Endothelial cell of umbilical vein (primary cell): ENCODE data around the gene BCL2L2.

Source experiments
- EZH2 ChIP-seq: IDR thresholded peaks from 2 replicates; pipeline ENCODE4 v1.6.1; 2012; ENCODE audit warnings: borderline replicate concordance, low read depth, mild to moderate bottlenecking, moderate library complexity, low read length, inconsistent platforms; ENCODE audit not compliant: severe bottlenecking
- FOS ChIP-seq: IDR thresholded peaks from 2 replicates; pipeline ENCODE4 v1.6.1; 2011; ENCODE audit warnings: mild to moderate bottlenecking, low read length, moderate library complexity, borderline replicate concordance; ENCODE audit not compliant: insufficient read depth
- JUN ChIP-seq: IDR thresholded peaks from 2 replicates; pipeline ENCODE4 v1.6.1; 2011; ENCODE audit warnings: borderline replicate concordance, low read depth; ENCODE audit not compliant: insufficient read length, insufficient read depth
- MYC ChIP-seq: IDR thresholded peaks from one replicate; pipeline ENCODE4 v1.6.1; 2011; ENCODE audit warnings: mild to moderate bottlenecking, low read depth, low read length
- POLR2A ChIP-seq: IDR thresholded peaks from 2 replicates; pipeline ENCODE4 v1.6.1; 2012; ENCODE audit warnings: low read depth, mild to moderate bottlenecking, control low read depth, low read length
- POLR2AphosphoS5 ChIP-seq: IDR thresholded peaks from 2 replicates; pipeline ENCODE4 v1.6.1; 2012; ENCODE audit warnings: low read depth, mild to moderate bottlenecking, control low read depth, low read length, moderate library complexity; ENCODE audit not compliant: insufficient read depth
- TF ChIP-seq, protein P1 (sequence below), 2 donors: IDR thresholded peaks; 1 replicate in 1 of 2; 2 replicates in 1 of 2; pipeline ENCODE4 v1.5.1; 2011; ENCODE audit warnings: low read length in 2 of 2, mild to moderate bottlenecking in 2 of 2, moderate library complexity in 2 of 2, control low read depth in 1 of 2, inconsistent platforms in 1 of 2, low read depth in 1 of 2; ENCODE audit not compliant: insufficient read depth in 1 of 2; ENCODE audit errors: extremely low read depth in 1 of 2
- TF ChIP-seq, protein P2 (sequence below): IDR thresholded peaks from 2 replicates; pipeline ENCODE4 v1.6.1; 2011; ENCODE audit not compliant: insufficient read depth, insufficient read length

DNA sequence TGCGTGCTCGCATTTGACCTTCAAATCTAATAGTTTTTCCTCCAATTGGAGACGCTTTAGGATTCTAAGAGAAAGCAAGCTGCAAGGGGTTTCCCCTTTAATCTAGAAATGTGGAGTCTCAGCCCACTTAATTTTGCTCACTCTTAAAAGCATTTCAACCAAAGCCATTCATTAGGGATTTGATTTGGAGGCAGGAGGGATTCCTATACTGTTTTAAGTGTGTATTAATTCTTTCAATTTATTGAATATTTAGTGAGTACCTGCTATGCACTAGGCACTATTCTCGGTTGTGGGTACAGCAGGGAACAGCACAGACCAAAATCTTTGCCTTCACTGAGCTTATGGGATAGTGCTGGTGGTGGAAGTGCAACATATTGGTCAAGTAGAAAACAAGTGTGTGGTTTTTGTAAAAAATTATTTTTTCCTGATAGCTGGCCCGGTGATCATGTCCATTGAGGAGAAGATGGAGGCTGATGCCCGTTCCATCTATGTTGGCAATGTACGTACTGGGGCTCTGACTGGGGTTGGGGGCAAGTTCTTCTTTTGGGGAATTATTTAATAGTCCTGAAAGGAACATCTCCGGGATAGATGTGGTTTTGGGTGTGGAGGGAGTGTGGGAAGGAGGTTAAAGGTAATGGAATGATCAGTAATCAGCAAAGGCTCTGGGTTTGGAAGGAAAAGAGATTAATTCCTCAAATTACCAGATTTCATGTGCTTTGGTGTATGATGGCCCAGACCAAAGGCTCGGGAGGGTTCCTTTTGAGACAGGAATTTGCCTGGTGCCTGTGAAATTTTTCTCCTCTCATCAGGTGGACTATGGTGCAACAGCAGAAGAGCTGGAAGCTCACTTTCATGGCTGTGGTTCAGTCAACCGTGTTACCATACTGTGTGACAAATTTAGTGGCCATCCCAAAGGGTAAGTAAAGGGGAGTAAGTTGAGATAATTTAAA, 16.2 kb downstream of the BCL2L2 start:
- TF ChIP-seq POLR2A (no peak), FOS (no peak), EZH2 (no peak), MYC (no peak), POLR2AphosphoS5 (no peak), JUN (no peak)
- TF ChIP-seq, protein P1, sequence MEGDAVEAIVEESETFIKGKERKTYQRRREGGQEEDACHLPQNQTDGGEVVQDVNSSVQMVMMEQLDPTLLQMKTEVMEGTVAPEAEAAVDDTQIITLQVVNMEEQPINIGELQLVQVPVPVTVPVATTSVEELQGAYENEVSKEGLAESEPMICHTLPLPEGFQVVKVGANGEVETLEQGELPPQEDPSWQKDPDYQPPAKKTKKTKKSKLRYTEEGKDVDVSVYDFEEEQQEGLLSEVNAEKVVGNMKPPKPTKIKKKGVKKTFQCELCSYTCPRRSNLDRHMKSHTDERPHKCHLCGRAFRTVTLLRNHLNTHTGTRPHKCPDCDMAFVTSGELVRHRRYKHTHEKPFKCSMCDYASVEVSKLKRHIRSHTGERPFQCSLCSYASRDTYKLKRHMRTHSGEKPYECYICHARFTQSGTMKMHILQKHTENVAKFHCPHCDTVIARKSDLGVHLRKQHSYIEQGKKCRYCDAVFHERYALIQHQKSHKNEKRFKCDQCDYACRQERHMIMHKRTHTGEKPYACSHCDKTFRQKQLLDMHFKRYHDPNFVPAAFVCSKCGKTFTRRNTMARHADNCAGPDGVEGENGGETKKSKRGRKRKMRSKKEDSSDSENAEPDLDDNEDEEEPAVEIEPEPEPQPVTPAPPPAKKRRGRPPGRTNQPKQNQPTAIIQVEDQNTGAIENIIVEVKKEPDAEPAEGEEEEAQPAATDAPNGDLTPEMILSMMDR (IDR thresholded peaks at IDR 0.05; ENCODE audit: extremely low read depth in 1 of 2, insufficient read depth in 1 of 2, low read depth in 1 of 2, low read length in 2 of 2), result no peak
- TF ChIP-seq, protein P2, sequence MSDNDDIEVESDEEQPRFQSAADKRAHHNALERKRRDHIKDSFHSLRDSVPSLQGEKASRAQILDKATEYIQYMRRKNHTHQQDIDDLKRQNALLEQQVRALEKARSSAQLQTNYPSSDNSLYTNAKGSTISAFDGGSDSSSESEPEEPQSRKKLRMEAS, result no peak
